B cell (primary cell): ENCODE measurements around the gene QSER1. TPM values are rescaled to one million over a fixed set of nuclear protein-coding genes. Genes with fewer than 3 reads are reported as not detected.

Experiments used
- ATAC-seq: fragments of 200-7000 bp; cut with Tn5 transposase; one replicate; pipeline ENCODE4 v1.10.0; 2021; ENCODE audit warnings: low read depth, mild to moderate bottlenecking, moderate number of reproducible peaks, moderate library complexity
- CTCF ChIA-PET: fragments of 350-600 bp; sonication (Branson Sonifier 250); formaldehyde crosslinking; loops from one replicate; lab custom pipeline; 2021; ENCODE audit warnings: antibody characterized with exemption, inconsistent platforms; lab: Charles Lee
- POLR2A ChIA-PET: fragments of 350-600 bp; sonication (Branson Sonifier 250); formaldehyde crosslinking; loops from one replicate; lab custom pipeline; 2021; ENCODE audit warnings: antibody characterized with exemption; lab: Charles Lee
- DNase-seq: peaks from one replicate; pipeline ENCODE4 v3.0.0; 2013
- H2AFZ ChIP-seq: 2 replicates; pipeline ENCODE4 v1.6.1; 2012; ENCODE audit warnings: mild to moderate bottlenecking, low read depth, low read length; ENCODE audit not compliant: insufficient read depth, poor library complexity, severe bottlenecking
- H3K27ac ChIP-seq, 2 donors: 1 replicate in 1 of 2; 2 replicates in 1 of 2; pipeline ENCODE4 v1.5.1; 2012 to 2013; ENCODE audit warnings: low read length in 2 of 2, mild to moderate bottlenecking in 2 of 2, moderate library complexity in 1 of 2
- H3K27me3 ChIP-seq, 4 experiments: fragments of 200-600 bp in 1 of 4; sonication (generic) in 1 of 4; replicated peaks in 1 of 4; 1 replicate in 2 of 4; 2 replicates in 2 of 4; pipeline versions ENCODE4 v1.6.1 to v1.7.0; 2013 to 2016; ENCODE audit warnings: low read length in 3 of 4, mild to moderate bottlenecking in 2 of 4, mixed read lengths in 1 of 4, moderate library complexity in 1 of 4; ENCODE audit not compliant: insufficient read depth in 4 of 4, control insufficient read depth in 3 of 4; ENCODE audit errors: control extremely low read depth in 1 of 4
- H3K36me3 ChIP-seq, 2 experiments: replicated peaks in 1 of 2; 1 replicate in 1 of 2; 2 replicates in 1 of 2; pipeline versions ENCODE4 v1.6.1 to v1.7.1; 2013; ENCODE audit warnings: low read length in 1 of 2; ENCODE audit not compliant: insufficient read depth in 2 of 2, control insufficient read depth in 1 of 2; ENCODE audit errors: control extremely low read depth in 1 of 2, extremely low read depth in 1 of 2
- H3K4me1 ChIP-seq, 2 donors: fragments of 200-600 bp in 1 of 2; sonication (generic) in 1 of 2; 1 replicate in 1 of 2; 2 replicates in 1 of 2; pipeline versions ENCODE4 v1.5.1 to v1.6.1; 2013 to 2017; ENCODE audit warnings: low read length in 2 of 2; ENCODE audit not compliant: control insufficient read depth in 2 of 2, insufficient read depth in 2 of 2
- H3K4me2 ChIP-seq: replicated peaks from 2 replicates; pipeline ENCODE3; 2012; ENCODE audit warnings: mild to moderate bottlenecking, low read depth, low read length; ENCODE audit not compliant: poor library complexity, severe bottlenecking
- H3K4me3 ChIP-seq, 5 experiments: fragments of 200-600 bp in 1 of 5; sonication (generic) in 1 of 5; 1 replicate in 3 of 5; 2 replicates in 2 of 5; pipeline versions ENCODE4 v1.5.1 to v1.7.0; 2011 to 2016; ENCODE audit warnings: low read length in 4 of 5, mild to moderate bottlenecking in 4 of 5, low read depth in 2 of 5, control low read depth in 1 of 5, moderate library complexity in 1 of 5; ENCODE audit not compliant: insufficient read depth in 1 of 5; ENCODE audit errors: control extremely low read depth in 1 of 5, extremely low read depth in 1 of 5
- H3K79me2 ChIP-seq: fragments of 200-600 bp; sonication (generic); one replicate; pipeline ENCODE4 v1.6.0; 2016; ENCODE audit warnings: low read length; ENCODE audit not compliant: control insufficient read depth, insufficient read depth
- H3K9ac ChIP-seq: fragments of 200-600 bp; sonication (generic); 2 replicates; pipeline ENCODE4 v1.6.1; 2017; ENCODE audit warnings: mild to moderate bottlenecking, low read length, moderate library complexity
- H3K9me3 ChIP-seq, 3 donors: one replicate each; pipeline versions ENCODE4 v1.6.1 to v1.7.1; 2013; ENCODE audit warnings: low read length in 2 of 3; ENCODE audit not compliant: control insufficient read depth in 2 of 3, insufficient read depth in 1 of 3; ENCODE audit errors: control extremely low read depth in 1 of 3
- H4K20me1 ChIP-seq: 2 replicates; pipeline ENCODE4 v1.6.0; 2012; ENCODE audit warnings: mild to moderate bottlenecking, low read length; ENCODE audit not compliant: insufficient read depth, control insufficient read depth, poor library complexity, severe bottlenecking
- H3K27ac Mint-ChIP-seq: one replicate; pipeline ENCODE4 v1.8.0; 2021; ENCODE audit warnings: mixed read lengths
- H3K27me3 Mint-ChIP-seq: one replicate; pipeline ENCODE4 v1.8.0; 2021; ENCODE audit warnings: mixed read lengths
- H3K4me1 Mint-ChIP-seq: one replicate; pipeline ENCODE4 v1.8.0; 2021; ENCODE audit warnings: mixed read lengths
- H3K4me3 Mint-ChIP-seq: one replicate; pipeline ENCODE4 v1.8.0; 2021; ENCODE audit warnings: mixed read lengths
- H3K9me3 Mint-ChIP-seq: one replicate; pipeline ENCODE4 v1.8.0; 2022; ENCODE audit warnings: mixed read lengths; ENCODE audit not compliant: insufficient read depth
- CTCF ChIP-seq: fragments of 200-600 bp; IDR thresholded peaks from one replicate; pipeline ENCODE4 v1.8.0; 2022; ENCODE audit warnings: antibody characterized with exemption, mild to moderate bottlenecking
- EZH2 ChIP-seq: IDR thresholded peaks from 2 replicates; pipeline ENCODE4 v1.6.1; 2012; ENCODE audit warnings: borderline replicate concordance, low read depth, mild to moderate bottlenecking, moderate library complexity, low read length; ENCODE audit not compliant: insufficient read depth, poor library complexity, severe bottlenecking
- WGBS: methylation state at CpG from one replicate; pipeline ENCODE4 v1.1.5; 2013; ENCODE audit warnings: missing lambda C conversion rate; ENCODE audit not compliant: insufficient coverage; 5-methylcytosine and 5-hydroxymethylcytosine counted together
- intact Hi-C: fragments of 100-400 bp; cut with micrococcal nuclease; formaldehyde crosslinking; loops from one replicate; pipeline ENCODE4 v1.10.0; 2022
- polyA plus RNA-seq: library from polyadenylated mRNA; depleted of rRNA; stranded (reverse); fragments of >200 nt; gene quantifications from 2 replicates; pipeline ENCODE4 v1.2.3, GENCODE V29; 2012
- total RNA-seq, 2 donors: library from RNA; stranded (reverse); fragments of 120-200 nt in 1 of 2; gene quantifications; 1 replicate in 1 of 2; 2 replicates in 1 of 2; pipeline versions ENCODE4 v1.2.3 to v1.2.4, GENCODE V29; 2013 to 2022

The QSER1 gene
- total and polyA plus RNA-seq, 2 donors (not counting 1 experiment from before 2014, with no cell fraction given) = 2.5 to 23.1 TPM

GRCh38 chr11:32983506-32983905 lies 90.9 kb downstream of the QSER1 start:
- Mint-ChIP-seq H3K4me1 (no peaks in the 10 kb centered on the region), H3K27me3 (no peaks in the 10 kb centered on the region), H3K9me3 (no peaks in the 10 kb centered on the region), H3K4me3 (no peak overlapping the region), H3K27ac (no peak overlapping the region)
- intact Hi-C loops = no loop called here
- Histone ChIP-seq H3K27me3 (no peaks in the 10 kb centered on the region), H3K36me3 (no peaks in the 10 kb centered on the region), H2AFZ (no peak overlapping the region), H3K4me1 (no peaks in the 10 kb centered on the region), H3K4me2 (no peak overlapping the region), H3K79me2 (no peaks in the 10 kb centered on the region), H3K9ac (no peak overlapping the region), H4K20me1 (no peaks in the 10 kb centered on the region), H3K9me3 (no peaks in the 10 kb centered on the region), H3K4me3 (no peak overlapping the region), H3K27ac (no peak overlapping the region)
- no peak for DNase-seq
- POLR2A ChIA-PET = no interaction called here
- CTCF ChIA-PET = interaction anchor here (0.9 kb wide), 1 partner anchor 22 kb away, joined by 3 read pairs; no protein-coding TSS in a partner anchor
- 94% methylated on average over 2 of the region's 2 CpGs for WGBS
- no peak for TF ChIP-seq EZH2
- TF ChIP-seq CTCF = no peak
- ATAC-seq = no peak

GRCh38 chr11:32985600-32985999 lies 93.0 kb downstream of the QSER1 start:
- no peak overlapping the region for H3K4me3 Mint-ChIP-seq
- POLR2A ChIA-PET = no interaction called here
- no peak overlapping the region for H3K27ac ChIP-seq
- H3K36me3 ChIP-seq = no peaks in the 10 kb centered on the region
- DNase-seq (no peak), ATAC-seq (no peak)
- H4K20me1 ChIP-seq = no peaks in the 10 kb centered on the region
- intact Hi-C loops = no loop called here
- no peaks in the 10 kb centered on the region for H3K27me3 ChIP-seq
- H3K27ac Mint-ChIP-seq = no peak overlapping the region
- WGBS = 100% methylated on average over 2 of the region's 5 CpGs
- no peaks in the 10 kb centered on the region for H3K4me1 Mint-ChIP-seq
- no peaks in the 10 kb centered on the region for H3K9me3 ChIP-seq
- H3K27me3 Mint-ChIP-seq = no peaks in the 10 kb centered on the region
- no peaks in the 10 kb centered on the region for H3K79me2 ChIP-seq
- TF ChIP-seq CTCF (no peak), EZH2 (no peak)
- no peaks in the 10 kb centered on the region for H3K9me3 Mint-ChIP-seq
- no peak overlapping the region for H3K9ac ChIP-seq
- no peaks in the 10 kb centered on the region for H3K4me1 ChIP-seq
- H3K4me3 ChIP-seq = no peak overlapping the region
- H2AFZ ChIP-seq = no peak overlapping the region
- CTCF ChIA-PET = no interaction called here
- no peak overlapping the region for H3K4me2 ChIP-seq
